Tibial nerve (tissue), 4 donors: Measurements from ENCODE around the gene IL20RA.

Source experiments
- EP300 ChIP-seq, 2 donors: sonication (generic); formaldehyde crosslinking; IDR thresholded peaks; one replicate each; pipeline ENCODE4 v1.6.1; 2017; ENCODE audit warnings: antibody characterized with exemption in 2 of 2, mild to moderate bottlenecking in 1 of 2
- POLR2A ChIP-seq, 2 donors: fragments of 450-650 bp; IDR thresholded peaks; one replicate each; pipeline ENCODE4 v1.6.1; 2017; ENCODE audit warnings: antibody characterized with exemption in 2 of 2, mild to moderate bottlenecking in 2 of 2, moderate library complexity in 2 of 2
- TF ChIP-seq, protein P1 (sequence below), 5 experiments: fragments of 200-600 bp in 3 of 5; fragments of 450-650 bp in 2 of 5; sonication (generic) in 3 of 5; IDR thresholded peaks; one replicate each; pipeline ENCODE4 v1.5.1; 2016 to 2019; ENCODE audit warnings: antibody characterized with exemption in 5 of 5, mild to moderate bottlenecking in 3 of 5, moderate library complexity in 2 of 5

- TF ChIP-seq, protein P1, sequence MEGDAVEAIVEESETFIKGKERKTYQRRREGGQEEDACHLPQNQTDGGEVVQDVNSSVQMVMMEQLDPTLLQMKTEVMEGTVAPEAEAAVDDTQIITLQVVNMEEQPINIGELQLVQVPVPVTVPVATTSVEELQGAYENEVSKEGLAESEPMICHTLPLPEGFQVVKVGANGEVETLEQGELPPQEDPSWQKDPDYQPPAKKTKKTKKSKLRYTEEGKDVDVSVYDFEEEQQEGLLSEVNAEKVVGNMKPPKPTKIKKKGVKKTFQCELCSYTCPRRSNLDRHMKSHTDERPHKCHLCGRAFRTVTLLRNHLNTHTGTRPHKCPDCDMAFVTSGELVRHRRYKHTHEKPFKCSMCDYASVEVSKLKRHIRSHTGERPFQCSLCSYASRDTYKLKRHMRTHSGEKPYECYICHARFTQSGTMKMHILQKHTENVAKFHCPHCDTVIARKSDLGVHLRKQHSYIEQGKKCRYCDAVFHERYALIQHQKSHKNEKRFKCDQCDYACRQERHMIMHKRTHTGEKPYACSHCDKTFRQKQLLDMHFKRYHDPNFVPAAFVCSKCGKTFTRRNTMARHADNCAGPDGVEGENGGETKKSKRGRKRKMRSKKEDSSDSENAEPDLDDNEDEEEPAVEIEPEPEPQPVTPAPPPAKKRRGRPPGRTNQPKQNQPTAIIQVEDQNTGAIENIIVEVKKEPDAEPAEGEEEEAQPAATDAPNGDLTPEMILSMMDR (IDR thresholded peaks at IDR 0.05), result no peak
- TF ChIP-seq POLR2A (IDR thresholded peaks at IDR 0.05), result no peak
- no peak for TF ChIP-seq EP300 (IDR thresholded peaks at IDR 0.05)
Observed at GRCh38 chr6:137046871-137047412, 2.2 kb upstream of the IL20RA start.
